ENCODE measurements around the gene A3GALT2. TPM values are rescaled to one million over a fixed set of nuclear protein-coding genes. Genes with fewer than 3 reads are reported as not detected.

A3GALT2 gene
- total and polyA plus RNA-seq, 2 donors (not counting 1 experiment from before 2014, with no cell fraction given): not detected

DNA sequence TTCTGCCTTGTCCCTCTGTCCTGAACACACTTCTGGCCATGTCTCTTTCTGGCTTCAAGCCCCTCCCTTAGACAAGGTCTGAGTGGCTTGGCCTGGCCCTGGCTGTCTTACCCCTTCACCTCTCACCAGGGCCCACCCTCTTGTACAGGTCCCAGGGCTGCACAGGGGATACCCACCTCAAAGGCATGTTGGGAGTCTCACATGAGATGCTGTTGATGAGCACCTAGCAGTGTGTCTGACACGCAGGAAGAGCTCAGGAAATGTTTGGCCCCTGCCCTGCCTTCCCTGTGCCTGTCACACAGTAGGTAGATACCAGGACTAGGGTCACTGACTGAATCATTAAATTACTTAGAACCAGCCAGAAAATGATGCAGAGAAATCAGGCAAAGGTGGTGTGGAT lies 48.0 kb downstream of the A3GALT2 start:
- no peaks in the 10 kb centered on the region for H3K9me3 Mint-ChIP-seq (ENCODE audit: insufficient read depth)
- H3K9ac ChIP-seq (ENCODE audit: low read length): no peak overlapping the region
- H4K20me1 ChIP-seq (ENCODE audit: control insufficient read depth, insufficient read depth, low read length, poor library complexity, severe bottlenecking): peaks cover 40% of the 10 kb centered on the region
- 86% methylated on average over 1 of the region's 1 CpG for WGBS (ENCODE audit: insufficient coverage)
- DNase-seq (no peak), ATAC-seq (ENCODE audit: low read depth) (no peak)
- H3K27me3 Mint-ChIP-seq: no peaks in the 10 kb centered on the region
- intact Hi-C loops (cut with micrococcal nuclease): no loop called here
- H3K36me3 ChIP-seq (replicated peaks in 1 of 2; ENCODE audit: control extremely low read depth in 1 of 2, control insufficient read depth in 1 of 2, extremely low read depth in 1 of 2, insufficient read depth in 2 of 2, low read length in 1 of 2): peaks cover 0 to 17% of the 10 kb centered on the region in 2 experiments
- ChIA-PET POLR2A (no interaction called here), CTCF (interaction anchor here (0.6 to 4.2 kb wide), 2 partner anchors 23 to 33 kb away, joined by 3 to 19 read pairs; no protein-coding TSS in a partner anchor)
- TF ChIP-seq EZH2 (IDR thresholded peaks at IDR 0.05; ENCODE audit: borderline replicate concordance, insufficient read depth, low read depth, low read length, poor library complexity, severe bottlenecking): no peak
- TF ChIP-seq, protein P1, sequence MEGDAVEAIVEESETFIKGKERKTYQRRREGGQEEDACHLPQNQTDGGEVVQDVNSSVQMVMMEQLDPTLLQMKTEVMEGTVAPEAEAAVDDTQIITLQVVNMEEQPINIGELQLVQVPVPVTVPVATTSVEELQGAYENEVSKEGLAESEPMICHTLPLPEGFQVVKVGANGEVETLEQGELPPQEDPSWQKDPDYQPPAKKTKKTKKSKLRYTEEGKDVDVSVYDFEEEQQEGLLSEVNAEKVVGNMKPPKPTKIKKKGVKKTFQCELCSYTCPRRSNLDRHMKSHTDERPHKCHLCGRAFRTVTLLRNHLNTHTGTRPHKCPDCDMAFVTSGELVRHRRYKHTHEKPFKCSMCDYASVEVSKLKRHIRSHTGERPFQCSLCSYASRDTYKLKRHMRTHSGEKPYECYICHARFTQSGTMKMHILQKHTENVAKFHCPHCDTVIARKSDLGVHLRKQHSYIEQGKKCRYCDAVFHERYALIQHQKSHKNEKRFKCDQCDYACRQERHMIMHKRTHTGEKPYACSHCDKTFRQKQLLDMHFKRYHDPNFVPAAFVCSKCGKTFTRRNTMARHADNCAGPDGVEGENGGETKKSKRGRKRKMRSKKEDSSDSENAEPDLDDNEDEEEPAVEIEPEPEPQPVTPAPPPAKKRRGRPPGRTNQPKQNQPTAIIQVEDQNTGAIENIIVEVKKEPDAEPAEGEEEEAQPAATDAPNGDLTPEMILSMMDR (IDR thresholded peaks at IDR 0.05): no peak
- H3K4me1 Mint-ChIP-seq: peaks cover 23% of the 10 kb centered on the region
- H3K4me2 ChIP-seq (replicated peaks; ENCODE audit: low read depth, low read length, poor library complexity, severe bottlenecking): no peak overlapping the region
- no peak overlapping the region for H3K27ac Mint-ChIP-seq
- H2AFZ ChIP-seq (ENCODE audit: insufficient read depth, low read depth, low read length, poor library complexity, severe bottlenecking): no peak overlapping the region
- no peak overlapping the region for H3K4me3 ChIP-seq (ENCODE audit: control extremely low read depth in 1 of 5, extremely low read depth in 1 of 5, insufficient read depth in 1 of 5, low read depth in 2 of 5, low read length in 4 of 5)
- H3K27ac ChIP-seq (ENCODE audit: low read length in 2 of 2): no peak overlapping the region
- no peaks in the 10 kb centered on the region for H3K9me3 ChIP-seq (ENCODE audit: control extremely low read depth in 1 of 3, control insufficient read depth in 2 of 3, insufficient read depth in 1 of 3, low read length in 2 of 3)
- H3K4me3 Mint-ChIP-seq: no peak overlapping the region
- H3K4me1 ChIP-seq (ENCODE audit: control insufficient read depth in 2 of 2, insufficient read depth in 2 of 2, low read length in 2 of 2): peaks cover 0 to 12% of the 10 kb centered on the region in 2 donors
- H3K79me2 ChIP-seq (ENCODE audit: control insufficient read depth, insufficient read depth, low read length): peaks cover 13% of the 10 kb centered on the region
- H3K27me3 ChIP-seq (replicated peaks in 1 of 4; ENCODE audit: control extremely low read depth in 1 of 4, control insufficient read depth in 3 of 4, insufficient read depth in 4 of 4, low read length in 3 of 4): no peaks in the 10 kb centered on the region

DNA sequence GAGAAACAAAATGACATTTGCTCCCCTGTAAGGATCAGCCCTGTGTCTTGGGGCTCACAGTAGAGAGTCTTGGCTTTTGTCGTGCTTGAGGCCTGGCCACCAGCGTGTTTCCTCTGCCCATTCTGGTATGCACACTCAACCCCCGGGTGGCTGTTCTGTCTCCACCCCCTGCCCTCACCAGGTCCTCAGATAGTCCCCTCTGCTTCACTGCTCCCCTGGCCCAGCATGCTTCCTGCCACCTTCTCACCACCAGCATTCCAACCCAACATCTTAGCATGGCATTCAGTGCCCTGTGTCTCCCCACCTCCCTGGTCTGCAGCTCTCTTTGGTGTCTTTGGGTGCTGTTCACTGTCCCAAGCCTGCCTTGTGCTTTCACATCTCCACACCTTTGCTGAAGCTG lies 48.4 kb downstream of the A3GALT2 start:
- no peaks in the 10 kb centered on the region for H3K27me3 ChIP-seq (replicated peaks in 1 of 4; ENCODE audit: control extremely low read depth in 1 of 4, control insufficient read depth in 3 of 4, insufficient read depth in 4 of 4, low read length in 3 of 4)
- ChIA-PET CTCF (interaction anchor here (4.2 kb wide), 1 partner anchor 23 kb away, joined by 19 read pairs; no protein-coding TSS in a partner anchor), POLR2A (no interaction called here)
- no peak for TF ChIP-seq EZH2 (IDR thresholded peaks at IDR 0.05; ENCODE audit: borderline replicate concordance, insufficient read depth, low read depth, low read length, poor library complexity, severe bottlenecking)
- TF ChIP-seq, protein P1 (IDR thresholded peaks at IDR 0.05): no peak
- ATAC-seq (ENCODE audit: low read depth) (no peak), DNase-seq (no peak)
- peaks cover 40% of the 10 kb centered on the region for H4K20me1 ChIP-seq (ENCODE audit: control insufficient read depth, insufficient read depth, low read length, poor library complexity, severe bottlenecking)
- H3K9me3 ChIP-seq (ENCODE audit: control extremely low read depth in 1 of 3, control insufficient read depth in 2 of 3, insufficient read depth in 1 of 3, low read length in 2 of 3): no peaks in the 10 kb centered on the region
- no peak overlapping the region for H3K4me2 ChIP-seq (replicated peaks; ENCODE audit: low read depth, low read length, poor library complexity, severe bottlenecking)
- H2AFZ ChIP-seq (ENCODE audit: insufficient read depth, low read depth, low read length, poor library complexity, severe bottlenecking): no peak overlapping the region
- WGBS (ENCODE audit: insufficient coverage): 74% methylated on average over 3 of the region's 3 CpGs
- H3K4me3 ChIP-seq (ENCODE audit: control extremely low read depth in 1 of 5, extremely low read depth in 1 of 5, insufficient read depth in 1 of 5, low read depth in 2 of 5, low read length in 4 of 5): no peak overlapping the region
- Mint-ChIP-seq H3K27ac (no peak overlapping the region), H3K4me1 (peaks cover 23% of the 10 kb centered on the region), H3K27me3 (no peaks in the 10 kb centered on the region), H3K9me3 (ENCODE audit: insufficient read depth) (no peaks in the 10 kb centered on the region), H3K4me3 (no peak overlapping the region)
- H3K79me2 ChIP-seq (ENCODE audit: control insufficient read depth, insufficient read depth, low read length): peaks cover 10% of the 10 kb centered on the region
- intact Hi-C loops (cut with micrococcal nuclease): no loop called here
- no peak overlapping the region for H3K9ac ChIP-seq (ENCODE audit: low read length)
- H3K4me1 ChIP-seq (ENCODE audit: control insufficient read depth in 2 of 2, insufficient read depth in 2 of 2, low read length in 2 of 2): peaks cover 0 to 12% of the 10 kb centered on the region in 2 donors
- H3K36me3 ChIP-seq (replicated peaks in 1 of 2; ENCODE audit: control extremely low read depth in 1 of 2, control insufficient read depth in 1 of 2, extremely low read depth in 1 of 2, insufficient read depth in 2 of 2, low read length in 1 of 2): peaks cover 0 to 19% of the 10 kb centered on the region in 2 experiments
- H3K27ac ChIP-seq (ENCODE audit: low read length in 2 of 2): no peak overlapping the region
